Liver (tissue), 3 donors: Measurements from ENCODE around the gene CBR1.

ENCODE experiments used
- CTCF ChIP-seq: fragments of 150-350 bp; IDR thresholded peaks from 2 replicates; pipeline ENCODE4 v1.5.1; 2017; ENCODE audit warnings: improper control_type of control experiment, low read depth, low read length; ENCODE audit not compliant: missing input control
- EGR1 ChIP-seq, 2 donors: IDR thresholded peaks; 2 replicates each; pipeline ENCODE4 v1.6.1; 2016 to 2018; ENCODE audit warnings: antibody characterized with exemption in 2 of 2, low read depth in 2 of 2
- GABPA ChIP-seq, 2 donors: IDR thresholded peaks in 1 of 2; conservative IDR thresholded peaks in 1 of 2; 2 replicates each; pipeline ENCODE4 v1.6.1; 2016; ENCODE audit warnings: antibody characterized with exemption in 2 of 2, mild to moderate bottlenecking in 1 of 2, moderate library complexity in 1 of 2
- MAX ChIP-seq: IDR thresholded peaks from 2 replicates; pipeline ENCODE4 v1.6.1; 2016; ENCODE audit warnings: antibody characterized with exemption
- REST ChIP-seq: IDR thresholded peaks from 2 replicates; pipeline ENCODE4 v1.6.1; 2016; ENCODE audit warnings: antibody characterized with exemption, mild to moderate bottlenecking
- RXRA ChIP-seq, 2 donors: IDR thresholded peaks; 2 replicates each; pipeline ENCODE4 v1.6.1; 2017 to 2018; ENCODE audit warnings: antibody characterized with exemption in 2 of 2, mild to moderate bottlenecking in 1 of 2
- TAF1 ChIP-seq: conservative IDR thresholded peaks from 2 replicates; pipeline ENCODE4 v1.6.1; 2016; ENCODE audit warnings: antibody characterized with exemption, mild to moderate bottlenecking
- YY1 ChIP-seq: IDR thresholded peaks from 2 replicates; pipeline ENCODE4 v1.6.1; 2016; ENCODE audit warnings: antibody characterized with exemption, mild to moderate bottlenecking
- donor health status: healthy.
- donor health status: healthy.

- TF ChIP-seq CTCF (no peak), EGR1 (IDR thresholded peaks at IDR 0.05; ENCODE audit: low read depth in 2 of 2) (no peak), TAF1 (no peak), RXRA (IDR thresholded peaks at IDR 0.05) (no peak), REST (no peak), MAX (no peak), YY1 (no peak), GABPA (IDR thresholded peaks at IDR 0.05 in 1 of 2, conservative IDR thresholded peaks at IDR 0.05 in 1 of 2) (no peak)
Observed at GRCh38 chr21:36053715-36054062, 16.1 kb upstream of the CBR1 start.
